Esophagus mucosa (tissue), 1 donor: Measurements from ENCODE around the gene FN3K. TPM values are rescaled to one million over a fixed set of nuclear protein-coding genes. Genes with fewer than 3 reads are reported as not detected.
"Not testable (repeated sequence)": the region's sequence is repeated elsewhere in the genome, so short reads cannot be mapped to it uniquely, and the experiment has no call there.

ENCODE experiments used
- ATAC-seq: fragments of 200-7000 bp; cut with Tn5 transposase; one replicate; pipeline ENCODE4 v1.9.1; 2020
- total RNA-seq: library from RNA; stranded (reverse); gene quantifications from one replicate; pipeline ENCODE4 v1.2.4, GENCODE V29; 2023
- donor health status: DM: yes; HTN: yes; CAD: no.

The FN3K gene
- total RNA-seq, 1 donor from 2014 or later: 3.2 TPM

DNA sequence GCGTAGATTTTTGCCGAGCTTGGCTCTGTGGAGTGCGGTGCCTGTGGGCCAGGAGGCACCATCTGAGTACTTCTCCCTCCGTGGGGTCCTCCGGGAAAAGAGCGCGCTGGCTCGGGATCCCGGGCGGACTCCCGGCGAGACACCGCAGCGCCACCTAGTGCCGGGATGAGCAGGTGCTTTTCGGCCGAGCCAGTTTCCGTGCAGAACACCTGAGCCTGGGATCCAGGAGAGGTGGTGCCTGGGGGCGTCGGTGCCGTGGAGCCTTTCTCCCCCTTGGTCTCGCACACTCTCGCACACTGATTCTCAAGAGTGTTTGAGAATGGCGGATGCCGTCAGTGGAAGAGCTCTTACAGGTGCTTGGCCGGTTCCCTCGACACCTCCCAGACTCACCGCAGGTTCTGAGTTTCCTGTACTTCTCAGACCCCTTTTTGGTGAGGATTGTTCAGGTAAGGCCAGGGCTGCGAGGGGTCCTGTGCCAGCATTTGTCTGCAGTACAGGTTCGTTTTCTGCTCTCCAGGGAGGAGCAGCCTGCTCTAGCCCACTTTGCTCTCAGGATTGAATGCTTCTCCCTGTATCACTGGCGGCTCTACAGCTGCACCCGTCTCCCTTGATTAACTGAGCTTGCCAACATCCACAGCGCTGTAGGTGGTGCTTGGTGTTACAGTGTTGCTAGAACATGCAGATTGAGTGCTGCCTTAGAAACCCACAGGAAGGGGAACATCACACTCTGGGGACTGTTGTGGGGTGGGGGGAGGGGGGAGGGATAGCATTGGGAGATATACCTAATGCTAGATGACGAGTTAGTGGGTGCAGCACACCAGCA is 39.8 kb downstream of the FN3K start:
- peak; percentile 24 for ATAC-seq

DNA sequence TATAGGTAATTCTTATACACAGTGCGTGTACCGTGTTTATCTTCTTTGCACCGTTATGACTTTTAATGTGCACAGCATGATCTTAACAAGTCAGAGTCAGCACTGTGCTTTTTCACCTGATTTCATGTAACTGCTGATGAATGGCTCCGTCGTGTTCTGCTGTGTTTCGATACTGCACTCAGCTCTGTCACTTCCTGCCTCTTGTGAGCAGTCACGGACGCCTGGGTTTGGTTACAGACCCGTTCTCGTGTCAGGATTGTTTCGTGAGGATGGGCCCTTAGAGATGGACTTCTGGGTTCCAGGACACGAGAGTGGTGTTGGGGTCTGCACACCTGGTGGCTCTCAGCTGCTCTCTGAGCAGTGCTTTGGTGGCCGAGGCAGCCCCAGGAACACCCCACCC is 41.0 kb downstream of the FN3K start:
- no peak for ATAC-seq

DNA sequence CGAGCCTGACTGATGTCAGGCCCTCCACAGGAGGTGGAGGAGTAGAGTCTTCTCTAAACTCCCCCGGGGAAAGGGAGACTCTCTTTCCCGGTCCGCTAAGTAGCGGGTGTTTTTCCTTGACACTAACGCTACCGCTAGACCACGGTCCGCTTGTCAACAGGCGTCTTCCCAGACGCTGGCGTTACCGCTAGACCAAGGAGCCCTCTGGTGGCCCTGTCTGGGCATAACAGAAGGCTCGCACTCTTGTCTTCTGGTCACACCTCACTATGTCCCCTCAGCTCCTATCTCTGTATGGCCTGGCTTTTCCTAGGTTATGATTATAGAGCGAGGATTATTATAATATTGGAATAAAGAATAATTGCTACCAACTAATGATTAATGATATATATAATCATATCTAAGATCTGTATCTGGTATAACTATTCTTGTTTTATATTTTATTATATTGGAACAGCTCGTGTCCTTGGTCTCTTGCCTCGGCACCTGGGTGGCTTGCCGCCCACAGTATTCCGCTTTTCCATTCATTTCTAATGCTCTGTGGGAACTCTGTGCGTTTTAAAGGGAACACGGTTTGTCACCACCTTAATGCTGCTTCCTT is 42.5 kb downstream of the FN3K start:
- not testable (repeated sequence) for ATAC-seq

DNA sequence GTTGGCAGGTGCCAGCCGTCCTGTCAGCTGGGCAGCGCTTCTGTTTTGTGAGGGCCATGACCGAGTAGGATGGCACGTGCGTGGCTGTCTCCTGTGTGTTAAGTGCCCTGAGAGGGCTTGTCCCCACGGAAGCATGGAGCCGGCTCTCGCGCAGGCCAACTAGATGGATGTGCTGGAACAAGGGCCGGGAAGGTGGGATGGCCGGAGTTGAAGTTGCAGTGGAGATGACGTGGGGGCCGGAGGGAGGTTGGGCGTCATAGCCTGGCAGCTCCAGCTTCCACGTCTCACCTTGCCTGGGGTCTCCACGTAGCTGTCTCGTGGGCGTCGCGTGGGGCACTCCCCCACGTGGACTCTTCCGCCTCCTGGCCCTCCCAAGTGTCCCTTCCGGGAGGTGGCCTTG is 44.1 kb downstream of the FN3K start:
- no peak for ATAC-seq

DNA sequence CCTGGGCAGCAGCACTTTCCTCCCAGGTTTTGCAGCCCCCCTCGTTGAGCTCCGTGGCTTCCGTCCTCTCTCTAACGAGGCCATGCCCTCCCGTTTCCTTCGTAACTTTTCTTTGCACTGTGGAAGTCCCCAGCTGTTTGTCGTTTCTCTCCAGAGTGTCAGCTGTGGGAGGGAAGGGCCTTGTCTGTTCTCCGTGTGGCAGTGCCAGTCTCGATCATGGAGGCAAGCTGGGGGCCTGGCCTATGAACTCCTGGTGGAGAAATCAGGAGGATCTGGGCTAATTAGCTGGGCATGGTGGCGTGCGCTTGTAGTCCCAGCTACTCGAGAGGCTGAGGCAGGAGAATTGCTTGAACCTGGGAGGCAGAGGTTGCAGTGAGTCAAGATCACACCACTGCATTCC is 44.8 kb downstream of the FN3K start:
- no peak for ATAC-seq

DNA sequence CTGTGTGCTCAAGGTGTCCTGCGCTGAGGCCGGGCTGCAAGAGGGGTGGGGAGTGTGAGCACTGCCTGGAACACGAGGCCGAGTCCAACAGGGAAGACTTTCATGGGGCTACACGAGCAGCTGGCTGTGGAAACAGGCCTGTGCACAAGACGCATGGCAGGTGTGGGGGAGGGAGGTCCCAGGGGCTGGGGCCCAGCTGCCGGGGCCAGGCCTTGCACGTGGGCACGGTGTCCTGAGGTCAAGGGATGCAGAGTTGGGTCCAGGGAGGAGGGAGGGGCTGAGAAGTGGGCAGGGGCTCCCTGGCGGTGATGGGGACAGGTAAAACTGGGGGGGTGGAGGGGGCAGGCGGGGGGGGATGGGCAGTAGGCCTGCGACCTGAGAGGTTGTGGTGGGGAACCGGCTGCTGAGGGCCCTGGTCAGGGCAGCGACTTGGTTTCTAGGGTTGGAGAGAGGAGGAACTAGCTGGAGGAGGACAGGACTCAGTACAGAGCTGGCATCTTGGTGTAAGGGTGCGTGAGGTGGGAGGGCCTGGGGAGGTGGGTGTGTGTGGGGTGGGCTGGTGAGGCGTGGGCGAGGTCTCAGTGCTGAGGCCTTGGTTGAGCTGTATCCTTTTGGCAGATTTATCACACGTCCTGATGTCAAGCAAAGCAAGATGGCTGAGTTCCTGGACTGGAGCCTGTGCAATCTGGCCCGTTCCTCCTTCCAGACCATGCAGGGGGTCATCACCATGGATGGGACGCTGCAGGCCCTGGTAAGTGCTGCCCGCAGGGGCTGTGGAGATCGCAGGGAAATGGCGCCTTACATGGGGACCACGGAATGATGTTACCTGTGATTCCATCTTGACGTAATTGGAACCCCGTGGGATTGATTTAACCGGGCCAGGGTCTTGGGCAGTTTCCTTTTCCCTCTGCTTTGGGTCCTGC is 45.8 kb downstream of the FN3K start:
- ATAC-seq: peak; percentile 16

DNA sequence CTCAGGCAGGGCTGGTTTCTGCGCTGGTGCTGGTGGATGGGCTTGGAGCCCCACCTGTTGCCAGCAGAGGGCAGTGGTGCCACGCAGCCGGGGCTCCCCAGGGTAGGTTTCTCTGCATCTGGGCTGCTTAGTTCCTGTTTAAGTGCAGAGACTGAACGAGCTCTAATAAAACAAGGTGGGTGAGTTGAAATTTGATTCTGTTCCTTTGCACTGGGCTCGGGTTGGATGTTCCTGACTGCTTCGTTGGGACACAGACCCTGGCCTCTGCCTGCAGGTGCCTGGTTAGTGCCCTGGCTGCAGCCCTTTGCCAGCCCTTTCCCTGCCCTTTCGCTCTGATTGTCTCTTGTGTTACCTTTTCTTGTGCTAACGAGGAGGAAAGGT is 46.5 kb downstream of the FN3K start:
- peak; percentile 93 for ATAC-seq

DNA sequence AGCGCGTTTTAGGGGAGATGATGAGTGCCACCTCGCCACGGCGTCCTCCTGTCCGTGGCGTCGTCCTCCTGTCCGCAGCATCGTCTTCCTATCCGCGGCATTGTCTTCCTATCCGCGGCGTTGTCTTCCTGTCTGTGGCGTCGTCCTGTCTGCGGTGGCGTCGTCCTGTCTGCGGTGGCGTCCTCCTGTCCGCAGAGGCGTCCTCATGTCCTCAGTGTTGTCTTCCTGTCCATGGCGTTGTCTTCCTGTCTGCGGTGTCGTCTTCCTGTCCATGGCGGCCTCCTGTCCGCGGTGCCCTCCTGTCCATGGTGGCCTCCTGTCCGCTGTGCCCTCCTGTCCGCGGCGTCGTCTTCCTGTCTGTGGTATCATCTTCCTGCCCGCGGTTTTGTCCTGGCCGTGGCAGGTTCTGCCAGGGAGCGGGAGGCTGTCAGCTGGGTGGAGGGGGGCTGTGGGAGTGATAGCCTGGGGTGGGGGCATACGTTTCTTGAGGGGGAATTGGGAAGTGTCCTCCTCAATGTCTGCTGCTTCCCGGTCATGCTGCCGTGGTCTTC is 47.3 kb downstream of the FN3K start:
- no peak for ATAC-seq

DNA sequence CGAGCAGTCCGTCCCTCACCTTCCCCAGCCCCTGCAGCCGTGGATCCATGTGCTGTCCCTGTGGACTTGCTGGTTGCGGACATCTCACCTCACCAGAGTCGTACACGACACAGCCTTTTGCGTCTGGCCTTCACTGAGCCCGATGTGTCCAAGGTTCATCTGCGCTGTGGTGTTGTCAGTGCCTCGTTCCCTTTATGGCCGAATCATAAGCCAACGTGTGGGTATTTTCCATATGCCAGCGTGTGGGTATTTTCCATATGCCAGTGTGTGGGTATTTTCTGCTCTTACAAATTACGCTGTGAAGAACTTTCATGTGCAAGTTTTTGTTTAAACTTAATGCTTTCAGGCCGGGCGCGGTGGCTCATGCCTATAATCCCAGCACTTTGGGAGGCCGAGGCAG is 48.1 kb downstream of the FN3K start:
- ATAC-seq: no peak

DNA sequence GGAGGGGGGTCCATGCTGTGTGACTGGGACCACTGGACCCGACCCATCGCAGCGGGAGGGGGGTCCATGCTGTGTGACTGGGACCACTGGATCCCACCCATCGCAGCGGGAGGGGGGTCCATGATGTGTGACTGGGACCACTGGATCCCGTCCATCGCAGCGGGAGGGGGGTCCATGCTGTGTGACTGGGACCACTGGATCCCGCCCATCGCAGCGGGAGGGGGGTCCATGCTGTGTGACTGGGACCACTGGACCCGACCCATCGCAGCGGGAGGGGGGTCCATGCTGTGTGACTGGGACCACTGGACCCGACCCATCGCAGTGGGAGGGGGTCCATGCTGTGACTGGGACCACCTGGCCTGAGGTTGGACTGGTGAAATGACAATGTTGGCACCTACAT is 50.2 kb downstream of the FN3K start:
- not testable (repeated sequence) for ATAC-seq

DNA sequence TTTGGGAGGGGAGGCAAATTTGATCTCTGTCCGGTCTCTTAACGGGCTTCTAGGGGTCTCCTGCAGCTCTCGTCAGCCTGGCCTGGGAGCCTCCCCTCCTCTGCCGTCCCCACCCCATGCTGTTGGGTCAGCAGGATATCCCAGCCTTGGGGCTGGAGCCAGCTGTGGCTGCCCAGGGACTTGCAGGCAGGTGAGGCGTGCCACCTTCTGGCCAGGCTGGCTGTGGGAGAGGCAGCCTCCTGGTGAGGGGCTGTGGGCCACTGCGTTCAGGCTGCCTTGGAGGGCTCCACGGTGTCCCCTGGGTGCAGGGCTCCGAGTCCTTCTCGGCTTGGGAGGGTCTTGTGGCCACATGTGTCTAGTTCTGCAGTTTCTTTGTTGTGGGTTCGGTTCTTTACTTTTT is 51.0 kb downstream of the FN3K start:
- peak; percentile 13 for ATAC-seq

DNA sequence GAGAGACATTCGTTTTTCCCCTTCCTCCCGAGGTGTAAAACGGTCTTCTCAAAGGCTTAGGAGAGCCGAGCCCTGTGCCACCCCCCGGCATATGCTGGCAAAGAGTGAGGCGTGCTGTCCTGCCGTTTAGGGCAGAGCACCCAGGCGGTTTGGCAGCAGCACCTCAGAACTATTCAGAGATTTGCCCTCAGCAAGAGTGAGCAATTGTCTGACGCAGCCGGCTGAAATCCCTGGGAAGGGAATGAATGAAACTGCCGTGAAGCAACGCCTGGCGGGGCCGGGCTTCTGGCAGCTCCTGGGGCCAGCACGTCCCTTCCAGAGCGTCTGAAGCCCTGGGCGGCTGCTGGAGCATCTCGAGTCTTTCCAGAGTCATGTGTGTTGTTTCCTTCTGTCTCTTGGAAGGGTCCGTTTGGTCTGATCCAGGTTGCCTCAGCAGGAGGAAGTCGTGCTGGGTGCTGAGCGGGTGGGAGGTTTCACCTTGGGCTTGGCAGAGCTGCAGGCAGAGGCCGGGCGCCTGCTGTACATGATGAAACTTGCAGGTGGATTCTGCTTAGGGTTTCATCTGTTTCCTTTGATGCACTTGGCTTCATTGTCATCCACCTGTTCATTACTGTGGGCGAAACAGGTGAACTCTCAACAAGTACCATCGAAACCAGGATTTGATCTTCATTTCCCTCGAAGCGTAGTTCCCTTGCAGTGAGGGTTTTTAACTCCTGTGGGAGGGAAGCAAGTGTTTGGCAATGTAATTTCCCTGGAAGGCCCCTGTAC is 51.9 kb downstream of the FN3K start:
- ATAC-seq: peak; percentile 73

DNA sequence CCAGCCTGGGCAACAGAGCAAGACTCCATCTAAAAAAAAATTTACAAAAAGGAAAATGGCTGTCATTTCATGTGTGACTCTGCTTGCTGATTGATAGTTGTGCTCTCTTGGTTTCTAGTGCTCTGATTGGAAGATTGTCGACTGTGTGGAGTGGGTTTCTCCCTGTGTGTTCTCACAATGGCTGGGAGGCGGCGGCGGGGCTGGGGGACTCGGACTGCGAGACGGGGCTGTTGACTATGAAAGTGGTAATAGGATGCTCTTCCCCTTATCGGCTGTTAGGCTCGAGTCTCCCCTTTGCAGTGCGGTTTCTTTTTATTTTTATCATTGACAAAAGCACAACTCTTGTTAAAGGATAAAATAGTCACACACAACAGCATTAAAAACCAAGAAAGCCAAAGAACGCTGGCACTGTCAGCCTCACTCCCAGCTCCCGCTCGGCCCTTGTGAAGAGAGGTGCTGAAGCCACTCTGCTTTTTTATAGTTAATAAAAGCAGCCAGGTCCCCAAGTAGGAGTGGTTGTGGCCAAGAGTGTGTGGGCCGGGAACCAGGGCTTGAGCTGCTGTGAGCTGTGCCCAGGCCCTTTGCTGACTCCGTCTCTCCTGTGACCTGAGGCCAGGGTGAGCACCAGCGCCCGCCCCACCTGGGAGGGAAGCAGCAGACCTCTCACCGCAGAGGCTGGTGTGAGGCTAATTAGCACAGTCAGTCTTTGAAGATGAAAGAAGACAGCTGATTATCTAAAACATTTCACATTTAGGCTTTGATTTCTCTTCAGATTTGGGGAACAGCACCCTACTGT is 53.0 kb downstream of the FN3K start:
- ATAC-seq: peak; percentile 45

DNA sequence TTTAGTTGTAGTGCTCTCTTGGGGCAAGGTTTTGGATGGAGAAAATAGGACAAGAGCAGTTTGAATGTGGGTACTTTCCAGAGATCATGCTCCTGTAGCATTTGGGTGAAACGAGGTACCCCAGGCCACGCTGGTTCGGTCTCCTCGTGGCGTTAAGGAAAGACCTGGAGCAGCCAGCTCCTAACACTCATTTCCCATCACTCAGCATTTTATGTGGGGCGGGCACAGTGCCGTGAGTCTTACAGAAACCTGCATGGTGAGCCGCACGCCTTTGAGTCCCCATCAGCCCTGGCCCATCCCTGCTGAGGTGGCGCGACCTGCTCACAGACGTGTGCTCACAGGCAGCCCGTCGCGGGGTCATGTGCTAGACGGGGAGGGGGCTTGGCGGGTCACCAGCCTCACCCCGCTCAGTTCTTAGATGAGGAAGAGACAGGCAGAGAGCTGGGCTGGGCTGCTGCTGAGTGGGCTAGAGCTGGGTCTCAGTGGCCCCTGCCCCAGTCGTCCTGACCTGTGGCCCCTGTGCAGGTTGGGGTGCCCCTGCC is 53.7 kb downstream of the FN3K start:
- ATAC-seq: peak; percentile 75

DNA sequence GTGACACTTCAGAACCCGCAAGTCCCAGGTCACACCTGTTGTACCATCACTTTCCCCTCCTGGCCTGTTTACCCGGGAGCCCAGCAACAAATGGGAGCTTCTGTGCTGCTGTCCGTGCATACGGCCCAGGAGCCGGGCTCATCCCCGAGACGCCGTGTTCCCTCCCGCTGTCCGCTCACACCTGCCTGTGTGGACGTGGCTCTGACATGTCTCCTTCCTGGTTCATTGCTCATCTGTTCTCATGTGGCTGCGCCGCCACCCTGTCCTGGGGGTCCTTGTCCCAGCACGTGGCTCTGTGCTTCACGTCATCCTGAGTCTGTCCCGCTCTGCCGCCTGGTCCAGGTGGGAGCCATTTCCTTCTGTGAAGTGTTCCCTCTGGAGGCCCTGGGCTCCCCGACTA is 54.4 kb downstream of the FN3K start:
- ATAC-seq: no peak

DNA sequence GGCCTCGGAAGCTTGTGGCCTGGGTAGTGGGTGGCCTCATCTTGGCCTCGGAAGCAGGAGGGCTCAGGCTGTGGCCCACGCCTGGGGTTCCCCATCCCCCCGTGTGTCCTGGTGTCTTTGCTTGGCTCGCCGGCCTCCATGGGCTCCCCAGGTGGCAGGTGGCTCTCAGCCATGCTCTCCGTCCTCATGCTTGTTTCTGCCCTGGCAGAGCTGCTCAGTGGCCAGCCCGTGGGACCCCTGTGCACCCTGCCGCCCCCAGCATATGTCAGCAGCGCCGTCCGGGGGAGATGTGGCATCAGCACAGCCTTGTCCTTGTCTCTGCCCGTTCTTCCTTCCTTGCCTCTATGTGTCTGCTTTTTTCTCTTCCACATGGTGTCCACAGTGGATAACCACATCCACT is 55.0 kb downstream of the FN3K start:
- ATAC-seq: no peak

DNA sequence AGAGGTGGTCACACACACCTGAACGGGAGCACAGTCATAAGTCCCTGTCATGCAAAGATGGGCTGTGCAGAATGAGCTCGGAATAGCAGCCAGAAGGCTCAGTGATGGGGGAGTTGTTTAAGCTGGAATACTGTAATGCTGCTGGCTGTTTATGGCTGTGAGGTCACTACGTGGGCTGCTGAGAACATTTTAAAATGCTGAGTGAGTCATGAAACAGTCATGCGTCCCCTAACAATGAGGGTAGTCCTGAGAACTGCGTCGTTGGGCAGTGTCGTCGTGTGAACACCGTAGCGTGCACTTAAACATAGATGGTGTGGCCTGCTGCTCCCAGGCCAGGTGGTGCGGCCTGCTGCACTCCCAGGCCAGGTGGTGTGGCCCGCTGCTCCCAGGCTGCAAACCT is 56.1 kb downstream of the FN3K start:
- ATAC-seq: no peak

DNA sequence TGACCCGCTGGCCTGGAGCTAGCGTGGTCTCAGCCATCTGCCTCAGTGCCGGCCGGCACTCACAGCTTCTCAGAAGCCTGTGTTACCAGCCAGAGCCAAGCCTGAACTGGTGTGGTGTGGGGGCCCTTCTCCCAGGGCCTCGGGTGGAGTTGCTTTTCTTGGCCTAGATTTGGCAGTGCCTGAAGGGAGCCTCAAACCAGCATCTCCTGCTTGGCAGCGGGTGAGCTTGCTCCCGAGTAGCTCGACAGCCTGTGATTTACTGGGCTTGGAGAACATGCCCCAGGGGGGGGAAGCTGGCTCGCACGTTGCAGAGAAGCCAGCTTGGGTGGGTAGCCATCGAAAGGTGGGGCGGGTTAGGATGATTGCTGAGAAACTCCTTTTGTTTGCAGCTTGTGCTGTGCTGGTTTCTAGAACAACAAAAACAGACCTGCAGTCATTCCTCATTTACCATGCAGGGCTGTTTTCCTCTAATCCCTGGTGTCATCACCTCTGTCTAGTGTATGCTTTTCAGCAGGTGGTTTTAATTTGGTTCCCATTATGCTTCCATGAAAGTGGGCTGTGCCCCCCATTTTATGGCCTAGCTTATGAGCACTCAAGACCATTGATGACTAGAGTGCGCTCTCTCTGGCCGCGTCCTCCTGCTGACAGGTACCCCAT is 58.7 kb downstream of the FN3K start:
- peak; percentile 77 for ATAC-seq

DNA sequence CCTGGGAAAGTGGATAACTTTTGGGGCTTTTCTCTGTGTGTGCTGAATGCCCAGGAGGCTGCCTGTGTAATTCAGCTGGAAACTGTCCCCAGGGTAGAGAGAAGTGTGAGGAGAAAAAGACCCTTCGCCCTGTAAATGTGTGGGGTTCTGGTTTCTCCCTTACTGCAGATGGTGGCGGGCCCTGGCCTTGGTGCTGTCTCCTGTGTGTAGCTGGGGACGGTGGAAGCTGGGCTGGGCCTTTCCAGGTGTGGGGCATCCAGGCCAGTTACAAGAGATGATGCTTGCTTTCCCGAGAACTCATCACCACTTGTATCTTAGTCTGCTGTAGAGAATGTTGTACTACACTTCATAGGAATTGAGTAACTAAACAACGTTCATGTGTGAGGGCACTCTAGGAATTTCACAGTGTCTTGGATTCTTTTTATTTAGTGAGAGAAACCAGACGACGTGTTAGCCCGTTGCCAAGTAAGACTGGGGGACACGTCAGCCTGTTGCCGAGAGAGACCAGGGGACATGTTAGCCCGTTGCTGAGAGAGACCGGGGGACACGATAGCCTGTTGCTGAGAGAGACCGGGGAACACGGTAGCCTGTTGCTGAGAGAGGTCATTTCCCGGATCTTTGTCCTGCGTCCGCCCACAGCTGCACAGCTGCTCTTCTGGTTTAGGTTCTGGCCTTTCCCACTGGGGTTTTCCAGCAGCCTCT is 59.5 kb downstream of the FN3K start:
- no peak for ATAC-seq

DNA sequence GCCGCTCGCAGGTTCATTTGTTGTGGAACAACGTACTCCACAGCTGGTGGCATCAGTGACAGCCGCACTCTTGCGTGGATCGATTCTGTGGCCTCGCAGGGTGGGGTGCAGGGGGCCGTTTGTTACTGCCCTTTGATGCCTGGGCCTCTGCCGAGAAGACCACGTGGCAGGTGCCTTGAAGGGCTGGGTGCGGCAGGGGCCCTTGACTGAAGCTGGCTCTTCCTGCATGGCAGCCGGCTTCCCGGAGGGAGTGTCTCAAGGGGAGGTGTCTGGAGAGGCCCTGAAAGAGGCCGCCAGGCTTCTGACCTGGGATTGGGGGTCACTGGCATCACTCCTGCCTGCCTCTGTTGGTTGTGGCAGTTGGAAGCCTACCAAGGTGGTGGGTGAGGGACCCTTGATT is 60.2 kb downstream of the FN3K start:
- no peak for ATAC-seq
